Left ventricle myocardium inferior (tissue), 1 donor: ENCODE measurements around the gene NR3C2. TPM values are rescaled to one million over a fixed set of nuclear protein-coding genes. Genes with fewer than 3 reads are reported as not detected.
A peak's percentile ranks its signal among the peaks of the same experiment; 100 is the strongest.

Source experiments
- DNase-seq: peaks from one replicate; pipeline ENCODE4 v3.0.0-alpha.2; 2020
- H3K27ac ChIP-seq: fragments of 200-600 bp; replicated peaks from 2 replicates; pipeline ENCODE4 v1.8.0; 2021
- H3K27me3 ChIP-seq: fragments of 200-600 bp; 2 replicates; pipeline ENCODE4 v1.8.0; 2021; ENCODE audit warnings: low read depth
- H3K36me3 ChIP-seq: fragments of 200-600 bp; 2 replicates; pipeline ENCODE4 v1.8.0; 2021
- H3K4me1 ChIP-seq: fragments of 200-600 bp; 2 replicates; pipeline ENCODE4 v1.8.0; 2021
- H3K4me3 ChIP-seq: fragments of 200-600 bp; 2 replicates; pipeline ENCODE4 v1.8.0; 2021; ENCODE audit warnings: mild to moderate bottlenecking, moderate library complexity
- H3K9me3 ChIP-seq: fragments of 200-600 bp; replicated peaks from 2 replicates; pipeline ENCODE4 v1.8.0; 2021
- intact Hi-C: fragments of 100-400 bp; cut with micrococcal nuclease; formaldehyde crosslinking; loops from one replicate; pipeline ENCODE4 v1.11.0; 2022
- total RNA-seq: library from RNA; stranded (reverse); fragmentation: NEBNext Ultra II Directional; extraction: Animal tissue kit (Norgen Biotek cat#: 25700); gene quantifications from one replicate; pipeline ENCODE4 v1.2.1, GENCODE V29; 2021
- TF ChIP-seq, protein P1 (sequence below): fragments of 200-600 bp; IDR thresholded peaks from 2 replicates; pipeline ENCODE4 v1.8.0; 2021; ENCODE audit warnings: antibody characterized with exemption, mild to moderate bottlenecking, borderline replicate concordance
- donor health status: DM: no; HTN: yes; CAD: no; lungs with severe emphysema.

Gene NR3C2
- total RNA-seq, 1 donor from 2014 or later: 23.9 TPM

DNA sequence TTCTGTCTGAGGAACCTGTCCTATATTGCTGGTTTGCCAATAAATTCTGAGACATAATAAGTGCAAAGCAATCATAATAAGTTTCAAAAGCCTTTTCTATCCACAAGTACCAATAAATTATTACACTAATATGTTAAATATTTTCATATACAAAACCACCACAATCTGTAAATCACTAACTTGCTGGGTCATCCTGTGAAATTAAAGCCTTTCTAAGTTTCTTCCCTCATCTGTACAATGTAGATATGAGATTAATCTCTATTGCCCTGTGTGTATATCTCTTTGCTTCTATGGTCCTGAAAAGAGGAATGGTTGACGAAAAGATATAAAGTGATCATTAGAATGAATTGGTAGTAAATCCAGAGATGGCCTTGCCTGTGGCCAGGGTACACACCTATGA lies 231.6 kb downstream of the NR3C2 start:
- TF ChIP-seq, protein P1, sequence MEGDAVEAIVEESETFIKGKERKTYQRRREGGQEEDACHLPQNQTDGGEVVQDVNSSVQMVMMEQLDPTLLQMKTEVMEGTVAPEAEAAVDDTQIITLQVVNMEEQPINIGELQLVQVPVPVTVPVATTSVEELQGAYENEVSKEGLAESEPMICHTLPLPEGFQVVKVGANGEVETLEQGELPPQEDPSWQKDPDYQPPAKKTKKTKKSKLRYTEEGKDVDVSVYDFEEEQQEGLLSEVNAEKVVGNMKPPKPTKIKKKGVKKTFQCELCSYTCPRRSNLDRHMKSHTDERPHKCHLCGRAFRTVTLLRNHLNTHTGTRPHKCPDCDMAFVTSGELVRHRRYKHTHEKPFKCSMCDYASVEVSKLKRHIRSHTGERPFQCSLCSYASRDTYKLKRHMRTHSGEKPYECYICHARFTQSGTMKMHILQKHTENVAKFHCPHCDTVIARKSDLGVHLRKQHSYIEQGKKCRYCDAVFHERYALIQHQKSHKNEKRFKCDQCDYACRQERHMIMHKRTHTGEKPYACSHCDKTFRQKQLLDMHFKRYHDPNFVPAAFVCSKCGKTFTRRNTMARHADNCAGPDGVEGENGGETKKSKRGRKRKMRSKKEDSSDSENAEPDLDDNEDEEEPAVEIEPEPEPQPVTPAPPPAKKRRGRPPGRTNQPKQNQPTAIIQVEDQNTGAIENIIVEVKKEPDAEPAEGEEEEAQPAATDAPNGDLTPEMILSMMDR: no peak
- no peaks in the 10 kb centered on the region for H3K9me3 ChIP-seq
- H3K4me1 ChIP-seq: peaks cover 46% of the 10 kb centered on the region
- no peaks in the 10 kb centered on the region for H3K27me3 ChIP-seq
- DNase-seq: no peak
- no peak overlapping the region for H3K4me3 ChIP-seq
- intact Hi-C loops: no loop called here
- peak overlapping the region; percentile 24 for H3K27ac ChIP-seq
- H3K36me3 ChIP-seq: no peaks in the 10 kb centered on the region

- Histone ChIP-seq H3K9me3 (no peaks in the 10 kb centered on the region), H3K4me1 (peaks cover 51% of the 10 kb centered on the region), H3K27ac (no peak overlapping the region), H3K4me3 (no peak overlapping the region), H3K27me3 (no peaks in the 10 kb centered on the region), H3K36me3 (no peaks in the 10 kb centered on the region)
- intact Hi-C loops: no loop called here
- no peak for DNase-seq
- TF ChIP-seq, protein P1: no peak
These were observed 235.1 kb downstream of the NR3C2 start for GRCh38 chr4:148207068-148207467.

GRCh38 chr4:148205476-148205875 lies 236.7 kb downstream of the NR3C2 start:
- intact Hi-C loops: no loop called here
- Histone ChIP-seq H3K27me3 (no peaks in the 10 kb centered on the region), H3K4me3 (no peak overlapping the region), H3K27ac (peak overlapping the region; percentile 77), H3K9me3 (no peaks in the 10 kb centered on the region), H3K4me1 (peaks cover 39% of the 10 kb centered on the region), H3K36me3 (no peaks in the 10 kb centered on the region)
- TF ChIP-seq, protein P1: no peak
- no peak for DNase-seq

- no peaks in the 10 kb centered on the region for H3K36me3 ChIP-seq
- no peak for DNase-seq
- TF ChIP-seq, protein P1: no peak
- H3K27ac ChIP-seq: peak overlapping the region; percentile 77
- H3K9me3 ChIP-seq: no peaks in the 10 kb centered on the region
- no peaks in the 10 kb centered on the region for H3K27me3 ChIP-seq
- no peak overlapping the region for H3K4me3 ChIP-seq
- H3K4me1 ChIP-seq: peaks cover 37% of the 10 kb centered on the region
- intact Hi-C loops: no loop called here
These were observed 237.3 kb downstream of the NR3C2 start for GRCh38 chr4:148204892-148205291.

GRCh38 chr4:148204171-148204570 lies 238.0 kb downstream of the NR3C2 start:
- DNase-seq: no peak
- no peaks in the 10 kb centered on the region for H3K27me3 ChIP-seq
- peaks cover 37% of the 10 kb centered on the region for H3K4me1 ChIP-seq
- H3K9me3 ChIP-seq: no peaks in the 10 kb centered on the region
- peak overlapping the region; percentile 77 for H3K27ac ChIP-seq
- intact Hi-C loops: no loop called here
- H3K36me3 ChIP-seq: no peaks in the 10 kb centered on the region
- TF ChIP-seq, protein P1: no peak
- H3K4me3 ChIP-seq: no peak overlapping the region
